Measurements from ENCODE around the gene CECR2.

DNA sequence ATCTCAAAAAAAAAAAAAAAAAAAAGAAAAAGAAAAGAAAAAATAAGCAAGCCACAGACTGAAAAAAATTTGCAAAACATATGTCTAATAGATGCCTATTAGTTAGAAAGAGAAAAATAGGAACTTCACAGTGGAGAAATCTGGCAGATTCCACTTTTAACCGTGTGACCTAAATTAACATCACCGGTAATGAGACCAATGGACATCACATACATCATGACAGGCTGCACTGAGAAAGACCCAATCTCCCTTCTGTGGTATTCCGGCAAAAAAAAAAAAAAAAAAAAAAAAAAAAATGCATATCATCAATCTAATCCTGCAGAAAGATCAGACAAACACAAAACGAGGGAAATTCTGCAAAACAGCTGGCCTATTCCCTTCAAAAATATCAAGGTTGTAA is 46.7 kb upstream of the CECR2 start:
- TF ChIP-seq EZH2 (optimal IDR thresholded peaks at IDR 0.05; ENCODE audit: low read depth, low read length) (no peak), CTCF (IDR thresholded peaks at IDR 0.05; ENCODE audit: low read length) (no peak), EZH2phosphoT487 (IDR thresholded peaks at IDR 0.05; ENCODE audit: low read length) (no peak)
